22Rv1 (cell line): Measurements from ENCODE around the gene GPC5.

Experiments used
- ZFX ChIP-seq: fragments of 450-650 bp; IDR thresholded peaks from 2 replicates; pipeline ENCODE4 v1.6.1; 2017; ENCODE audit warnings: antibody characterized with exemption, borderline replicate concordance
- TF ChIP-seq, protein P1 (sequence below): fragments of 450-650 bp; IDR thresholded peaks from 2 replicates; pipeline ENCODE4 v1.5.1; 2017; ENCODE audit warnings: mild to moderate bottlenecking

DNA sequence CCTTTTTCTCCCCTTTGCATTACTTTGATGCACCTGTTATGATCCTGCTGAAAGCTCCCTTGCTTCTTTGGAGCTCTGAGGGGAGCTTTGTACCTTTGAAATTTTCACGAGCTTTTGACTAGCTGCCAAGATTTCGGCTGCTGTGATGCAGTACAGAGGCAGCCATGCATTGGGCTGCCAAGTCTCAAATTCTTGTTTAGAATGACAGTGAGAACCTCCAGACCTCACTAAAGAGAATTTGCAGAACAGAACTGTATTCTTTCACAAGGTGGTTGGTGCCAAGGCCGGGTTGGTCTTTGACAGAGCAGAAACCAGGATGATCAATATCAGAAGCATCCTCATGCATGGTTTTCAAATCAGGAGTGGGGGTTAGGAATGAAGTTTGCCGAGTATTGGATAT, 414.8 kb downstream of the GPC5 start:
- TF ChIP-seq, protein P1, sequence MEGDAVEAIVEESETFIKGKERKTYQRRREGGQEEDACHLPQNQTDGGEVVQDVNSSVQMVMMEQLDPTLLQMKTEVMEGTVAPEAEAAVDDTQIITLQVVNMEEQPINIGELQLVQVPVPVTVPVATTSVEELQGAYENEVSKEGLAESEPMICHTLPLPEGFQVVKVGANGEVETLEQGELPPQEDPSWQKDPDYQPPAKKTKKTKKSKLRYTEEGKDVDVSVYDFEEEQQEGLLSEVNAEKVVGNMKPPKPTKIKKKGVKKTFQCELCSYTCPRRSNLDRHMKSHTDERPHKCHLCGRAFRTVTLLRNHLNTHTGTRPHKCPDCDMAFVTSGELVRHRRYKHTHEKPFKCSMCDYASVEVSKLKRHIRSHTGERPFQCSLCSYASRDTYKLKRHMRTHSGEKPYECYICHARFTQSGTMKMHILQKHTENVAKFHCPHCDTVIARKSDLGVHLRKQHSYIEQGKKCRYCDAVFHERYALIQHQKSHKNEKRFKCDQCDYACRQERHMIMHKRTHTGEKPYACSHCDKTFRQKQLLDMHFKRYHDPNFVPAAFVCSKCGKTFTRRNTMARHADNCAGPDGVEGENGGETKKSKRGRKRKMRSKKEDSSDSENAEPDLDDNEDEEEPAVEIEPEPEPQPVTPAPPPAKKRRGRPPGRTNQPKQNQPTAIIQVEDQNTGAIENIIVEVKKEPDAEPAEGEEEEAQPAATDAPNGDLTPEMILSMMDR = no peak
- TF ChIP-seq ZFX = no peak
